Type B pancreatic cell (in vitro differentiated cells): Measurements from ENCODE around the gene CCT7. TPM values are rescaled to one million over a fixed set of nuclear protein-coding genes. Genes with fewer than 3 reads are reported as not detected.

Experiments used
- DNase-seq: peaks from one replicate; pipeline ENCODE4 v3.0.0; 2021; ENCODE audit warnings: mixed read lengths; ENCODE audit not compliant: unreplicated experiment; ENCODE audit errors: extremely low spot score
- H3K27ac Mint-ChIP-seq: 2 replicates; pipeline ENCODE4 v1.8.0; 2021; ENCODE audit warnings: mild to moderate bottlenecking, mixed read lengths
- H3K27me3 Mint-ChIP-seq: 2 replicates; pipeline ENCODE4 v1.8.0; 2021; ENCODE audit warnings: mixed read lengths
- H3K36me3 Mint-ChIP-seq: 2 replicates; pipeline ENCODE4 v1.8.0; 2021; ENCODE audit warnings: mixed read lengths
- H3K4me1 Mint-ChIP-seq: one replicate; pipeline ENCODE4 v1.8.0; 2021; ENCODE audit warnings: mixed read lengths; ENCODE audit not compliant: unreplicated experiment
- H3K4me3 Mint-ChIP-seq: 2 replicates; pipeline ENCODE4 v1.8.0; 2021; ENCODE audit warnings: mild to moderate bottlenecking, mixed read lengths
- H3K9me3 Mint-ChIP-seq: 2 replicates; pipeline ENCODE4 v1.8.0; 2021; ENCODE audit warnings: mixed read lengths
- CTCF ChIP-seq: fragments of 200-600 bp; sonication (generic); conservative IDR thresholded peaks from 2 replicates; pipeline ENCODE4 v1.5.0; 2021; ENCODE audit warnings: antibody characterized with exemption, mild to moderate bottlenecking
- total RNA-seq: library from RNA; stranded (reverse); gene quantifications from 2 replicates; pipeline ENCODE4 v1.2.1, GENCODE V29; 2021; ENCODE audit warnings: low replicate concordance

Gene CCT7
- total RNA-seq, 1 donor from 2014 or later: 300 TPM

DNA sequence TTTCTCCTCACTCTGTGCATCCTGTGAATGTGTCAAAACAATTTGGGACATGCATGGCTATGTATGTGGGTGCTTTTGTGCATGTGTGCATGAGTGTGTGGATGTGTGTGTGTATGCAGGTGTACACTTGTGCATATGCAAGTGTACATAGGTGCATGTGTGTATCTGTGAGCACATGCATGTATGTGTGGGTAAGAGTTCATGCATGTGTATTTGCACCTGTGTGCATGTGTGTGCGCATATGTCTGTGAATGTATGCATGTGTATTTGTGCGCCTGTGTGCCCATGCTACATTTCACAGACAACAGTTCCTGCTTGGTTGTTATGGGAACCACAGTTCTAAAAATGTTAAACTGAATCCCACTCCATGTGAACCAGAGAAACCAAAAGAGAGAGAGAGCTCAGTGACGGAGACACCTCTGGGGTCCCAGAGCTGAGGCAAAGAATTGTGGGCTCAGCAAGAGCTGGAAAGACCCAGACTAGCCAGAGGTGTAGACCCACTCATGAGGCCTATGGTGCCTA is 52.1 kb downstream of the CCT7 start:
- H3K4me3 Mint-ChIP-seq: peak overlapping the region; percentile 32
- no peaks in the 10 kb centered on the region for H3K9me3 Mint-ChIP-seq
- TF ChIP-seq CTCF: no peak
- H3K4me1 Mint-ChIP-seq: no peaks in the 10 kb centered on the region
- H3K27ac Mint-ChIP-seq: no peak overlapping the region
- no peak for DNase-seq
- H3K36me3 Mint-ChIP-seq: no peaks in the 10 kb centered on the region
- H3K27me3 Mint-ChIP-seq: peaks cover 75% of the 10 kb centered on the region

DNA sequence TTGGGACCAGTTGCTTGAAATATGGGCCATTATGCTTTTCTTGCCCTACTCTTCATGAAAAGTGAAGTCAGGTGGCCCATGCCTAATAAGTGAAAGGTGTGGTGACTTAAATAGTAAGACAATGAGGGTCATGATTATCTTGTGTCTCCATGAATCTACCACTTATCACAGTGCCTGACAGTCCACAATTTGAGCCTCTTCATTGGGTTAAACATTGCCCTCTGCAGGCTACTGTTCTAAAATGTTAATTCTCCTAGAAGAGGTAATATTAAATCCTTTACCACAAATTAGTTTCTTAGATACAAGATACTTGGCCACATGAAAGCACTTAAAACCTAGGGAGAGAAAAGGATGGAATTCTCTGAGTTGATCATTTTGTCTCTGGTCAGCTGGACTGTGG is 55.2 kb downstream of the CCT7 start:
- Mint-ChIP-seq H3K4me3 (no peak overlapping the region), H3K9me3 (no peaks in the 10 kb centered on the region), H3K27ac (no peak overlapping the region), H3K27me3 (peaks cover 92% of the 10 kb centered on the region), H3K4me1 (no peaks in the 10 kb centered on the region), H3K36me3 (no peaks in the 10 kb centered on the region)
- TF ChIP-seq CTCF: no peak
- DNase-seq: no peak

- peak; percentile 63 for DNase-seq
- Mint-ChIP-seq H3K27ac (no peak overlapping the region), H3K36me3 (no peaks in the 10 kb centered on the region), H3K27me3 (peaks cover 95% of the 10 kb centered on the region), H3K9me3 (no peaks in the 10 kb centered on the region), H3K4me3 (no peak overlapping the region), H3K4me1 (no peaks in the 10 kb centered on the region)
- peak; percentile 64 for TF ChIP-seq CTCF
These were observed 56.1 kb downstream of the CCT7 start for GRCh38 chr2:73290049-73290839.

DNA sequence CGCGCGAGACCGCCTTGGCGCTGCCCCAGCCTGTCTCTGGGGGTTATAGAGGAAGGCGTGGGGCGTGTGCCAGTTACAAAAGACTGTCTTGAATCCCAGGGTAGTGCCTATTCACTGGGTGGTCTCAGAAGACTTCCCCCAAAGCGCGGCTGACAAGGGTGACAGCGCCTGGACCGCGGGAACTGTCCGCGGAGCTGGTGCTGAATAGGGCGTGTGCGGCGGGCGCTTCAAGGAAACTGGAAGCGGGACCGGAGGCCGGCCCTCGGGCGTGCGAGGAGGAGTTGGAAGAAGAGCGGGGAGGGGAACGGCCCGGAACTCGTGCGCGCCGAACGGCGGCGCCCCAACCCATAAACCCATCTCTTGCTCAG is 57.0 kb downstream of the CCT7 start:
- Mint-ChIP-seq H3K4me1 (no peaks in the 10 kb centered on the region), H3K27me3 (peaks cover 95% of the 10 kb centered on the region), H3K4me3 (peak overlapping the region; percentile 79), H3K36me3 (no peaks in the 10 kb centered on the region), H3K9me3 (no peaks in the 10 kb centered on the region), H3K27ac (no peak overlapping the region)
- TF ChIP-seq CTCF: no peak
- DNase-seq: peak; percentile 77

GRCh38 chr2:73291461-73292315 is 57.6 kb downstream of the CCT7 start:
- Mint-ChIP-seq H3K9me3 (no peaks in the 10 kb centered on the region), H3K4me3 (peak overlapping the region; percentile 79), H3K27me3 (peaks cover 95% of the 10 kb centered on the region), H3K27ac (no peak overlapping the region), H3K4me1 (no peaks in the 10 kb centered on the region), H3K36me3 (no peaks in the 10 kb centered on the region)
- TF ChIP-seq CTCF: peak; percentile 46
- no peak for DNase-seq
